RPMI8226 (cell line): Measurements from ENCODE around the gene DCUN1D2.
"Not testable (repeated sequence)": the region's sequence is repeated elsewhere in the genome, so short reads cannot be mapped to it uniquely, and the experiment has no call there.

Source experiments
- DNase-seq: peaks from one replicate; pipeline ENCODE4 v3.0.0-alpha.2; 2015

DCUN1D2 gene

DNA sequence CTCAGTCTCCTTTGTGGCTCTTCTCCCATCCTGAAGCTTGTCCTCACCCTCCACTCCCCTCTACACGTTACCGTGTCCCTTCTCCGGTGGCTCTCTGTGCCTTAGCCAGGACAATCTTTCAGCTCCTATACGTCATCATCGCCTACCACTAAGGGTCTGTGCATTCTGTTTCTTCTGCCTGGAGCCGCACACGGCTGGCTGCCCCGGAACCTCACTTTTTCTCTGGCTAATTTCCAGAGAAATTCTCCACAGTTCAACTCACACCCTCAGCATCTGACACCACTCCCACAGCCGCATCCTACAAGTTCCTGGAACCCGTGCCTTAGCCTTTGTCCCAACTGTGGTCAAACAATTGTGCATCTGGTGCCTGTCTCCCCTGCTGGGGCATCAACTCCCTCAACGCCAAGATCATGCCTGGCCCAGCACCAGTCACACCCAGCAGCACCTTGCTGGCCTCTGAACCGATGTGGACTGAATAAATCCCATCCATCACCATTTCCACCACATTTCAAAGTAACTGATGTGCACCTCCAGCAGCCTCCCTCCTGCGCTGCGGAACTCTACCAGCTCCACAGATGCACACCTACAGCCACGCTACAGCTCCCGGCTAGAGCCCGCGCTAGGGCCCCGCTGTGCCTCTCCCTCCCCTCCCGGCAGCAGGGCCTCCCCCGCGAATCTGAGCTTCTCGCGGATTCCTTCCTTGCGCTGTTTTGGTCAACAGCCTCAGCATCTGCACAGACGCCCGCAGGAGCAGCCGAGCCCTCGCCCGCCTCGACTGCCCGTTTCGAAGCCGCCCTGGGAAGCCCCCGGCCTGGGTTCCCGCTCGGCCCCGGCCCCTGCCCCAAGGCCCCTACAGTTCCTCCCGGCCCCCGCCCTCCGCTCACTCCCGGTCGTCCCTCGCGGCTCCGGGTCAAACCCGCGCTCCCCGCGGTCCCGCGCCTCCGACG, 689 bp downstream of the DCUN1D2 start:
- peak; percentile 41 for DNase-seq

GRCh38 chr13:113489171-113489548, 1.4 kb downstream of the DCUN1D2 start:
- DNase-seq = no peak

- no peak for DNase-seq
These were observed 2.2 kb downstream of the DCUN1D2 start for GRCh38 chr13:113488283-113488682.

GRCh38 chr13:113486698-113487097, 3.8 kb downstream of the DCUN1D2 start:
- no peak for DNase-seq

DNA sequence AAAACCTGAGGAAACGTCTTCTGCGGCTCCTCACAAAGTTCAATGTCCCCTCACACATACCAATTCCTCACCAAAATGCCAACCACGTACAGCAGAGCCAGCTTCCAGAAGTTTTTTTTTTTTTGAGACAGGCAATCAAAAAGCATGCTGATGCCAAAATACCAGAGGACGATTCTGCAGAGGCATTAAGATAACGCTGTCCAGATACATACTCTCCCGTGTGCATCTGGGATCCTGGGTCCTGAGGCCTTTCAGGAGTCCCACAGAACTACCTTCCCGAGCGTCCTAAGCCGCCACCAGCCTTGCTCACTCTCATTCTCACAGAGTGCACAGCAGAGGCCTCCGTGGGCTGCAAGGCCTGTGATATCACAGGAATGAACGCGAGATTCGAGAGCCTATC, 5.0 kb downstream of the DCUN1D2 start:
- DNase-seq = no peak

- DNase-seq = no peak
These were observed 6.8 kb downstream of the DCUN1D2 start for GRCh38 chr13:113483504-113484293.

DNA sequence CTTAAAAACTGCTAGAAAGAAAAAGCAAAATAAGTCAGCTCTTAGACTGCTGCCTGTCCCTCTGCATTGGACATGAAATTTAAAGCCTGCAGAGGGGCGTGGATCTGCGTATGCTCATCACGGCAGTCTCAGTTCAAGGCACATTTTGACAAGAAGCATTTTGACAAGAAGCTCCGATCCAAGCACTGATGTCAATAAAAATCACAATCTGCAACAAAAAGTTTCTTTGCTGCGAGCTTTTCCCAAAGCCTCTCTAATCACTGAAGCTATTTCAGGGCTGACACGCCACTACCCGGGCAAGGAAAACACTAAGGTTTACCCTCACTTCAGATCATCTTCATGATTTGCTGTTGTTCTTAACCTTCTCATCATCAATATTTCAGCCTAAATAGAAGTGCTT, 7.4 kb downstream of the DCUN1D2 start:
- no peak for DNase-seq

GRCh38 chr13:113479179-113479578, 11.3 kb downstream of the DCUN1D2 start:
- DNase-seq = no peak

DNA sequence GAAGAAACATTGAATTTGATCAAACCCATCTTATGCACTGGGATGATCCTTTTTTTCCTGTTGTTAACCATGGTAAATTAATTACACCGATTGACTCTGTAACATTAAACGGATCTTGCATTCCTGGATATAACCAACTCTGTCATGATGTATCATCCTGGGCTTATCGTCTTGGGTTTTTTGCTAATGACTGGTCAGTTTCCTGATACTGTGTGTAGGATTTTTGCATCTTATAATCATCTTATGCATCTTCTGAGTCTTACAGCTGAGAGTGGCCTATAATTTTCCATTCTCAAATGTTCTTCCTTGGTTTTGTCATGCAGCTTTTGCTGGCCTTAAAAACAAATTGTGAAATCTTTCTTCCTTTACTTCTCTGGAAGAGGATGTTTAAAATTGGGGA, 12.8 kb downstream of the DCUN1D2 start:
- no peak for DNase-seq

- no peak for DNase-seq
These were observed 13.7 kb downstream of the DCUN1D2 start for GRCh38 chr13:113476811-113477210.

GRCh38 chr13:113475911-113476310, 14.6 kb downstream of the DCUN1D2 start:
- no peak for DNase-seq

- no peak for DNase-seq
These were observed 15.2 kb downstream of the DCUN1D2 start for GRCh38 chr13:113475280-113475679.

- DNase-seq = no peak
These were observed 16.3 kb downstream of the DCUN1D2 start for GRCh38 chr13:113474179-113474578.

- DNase-seq = no peak
These were observed 18.0 kb downstream of the DCUN1D2 start for GRCh38 chr13:113472355-113473025.

GRCh38 chr13:113471844-113472243, 18.7 kb downstream of the DCUN1D2 start:
- no peak for DNase-seq

- DNase-seq = not testable (repeated sequence)
These were observed 19.8 kb downstream of the DCUN1D2 start for GRCh38 chr13:113470635-113471163.

- no peak for DNase-seq
These were observed 20.4 kb downstream of the DCUN1D2 start for GRCh38 chr13:113470073-113470472.

DNA sequence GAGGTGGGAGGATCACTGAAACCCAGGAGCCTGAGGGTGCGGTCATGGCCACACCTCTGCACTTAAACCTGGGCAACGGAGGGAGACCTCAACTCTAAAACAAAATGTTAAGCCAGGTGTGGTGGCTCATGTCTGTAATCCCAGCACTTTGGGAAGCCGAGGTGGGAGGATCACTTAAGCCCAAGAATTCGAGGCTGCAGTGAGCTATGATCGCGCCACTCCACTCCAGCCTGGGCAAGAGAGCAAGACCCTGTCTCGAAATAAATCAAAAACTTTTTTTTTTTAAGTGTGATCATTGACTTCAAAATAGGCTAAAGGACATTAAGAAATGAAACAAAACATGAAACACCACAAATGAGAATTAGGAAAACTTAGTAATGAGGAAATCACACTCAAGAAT, 20.9 kb downstream of the DCUN1D2 start:
- DNase-seq = no peak

GRCh38 chr13:113468472-113469201, 21.9 kb downstream of the DCUN1D2 start:
- DNase-seq = no peak

DNA sequence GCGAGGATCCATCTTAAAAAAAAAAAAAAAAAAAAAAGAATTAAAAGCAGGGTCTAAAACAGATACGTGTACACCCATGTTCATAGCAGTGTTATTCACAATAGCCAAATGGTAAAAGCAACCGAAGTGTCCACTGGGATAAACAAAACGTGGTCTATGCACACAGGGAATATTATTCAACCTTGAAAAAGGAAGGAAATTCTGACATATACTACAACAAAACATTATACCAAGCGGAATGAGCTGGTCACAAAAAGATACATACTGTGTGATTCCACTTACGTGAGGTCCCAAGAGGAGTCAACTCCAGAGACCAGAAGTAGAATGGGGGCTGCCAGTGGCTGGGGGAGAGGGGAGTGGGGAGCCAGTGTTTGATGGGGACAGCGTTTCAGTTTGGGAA, 22.5 kb downstream of the DCUN1D2 start:
- no peak for DNase-seq

DNA sequence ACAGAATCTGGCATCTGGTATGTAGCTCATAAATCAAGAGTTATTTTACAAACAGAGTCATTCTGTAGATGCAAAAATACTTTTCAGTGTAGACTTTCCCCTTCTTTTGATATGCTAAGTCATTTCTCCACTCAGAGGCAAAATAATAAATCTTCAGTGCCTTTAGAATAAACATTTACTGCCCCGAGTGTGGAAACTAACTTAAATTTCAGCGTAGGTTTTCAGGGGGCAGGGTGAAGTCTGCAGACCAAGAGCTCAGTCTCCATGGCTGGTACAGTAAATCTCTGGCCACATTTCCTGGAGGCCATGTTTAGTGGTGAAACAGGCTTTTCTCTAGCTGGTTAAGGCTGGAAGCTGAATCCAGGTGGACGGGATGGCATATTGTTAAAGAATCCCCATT, 24.1 kb downstream of the DCUN1D2 start:
- no peak for DNase-seq

- no peak for DNase-seq
These were observed 25.2 kb downstream of the DCUN1D2 start for GRCh38 chr13:113465300-113465699.
